CD14-positive monocyte (primary cell): ENCODE measurements around the gene MKKS. TPM values are rescaled to one million over a fixed set of nuclear protein-coding genes. Genes with fewer than 3 reads are reported as not detected.

ENCODE experiments used
- DNase-seq, 3 donors: peaks; one replicate each; pipeline ENCODE4 v3.0.0-alpha.2; 2011 to 2022
- H2AFZ ChIP-seq: 2 replicates; pipeline ENCODE4 v1.6.0; 2012; ENCODE audit warnings: mild to moderate bottlenecking, low read depth, low read length, inconsistent platforms; ENCODE audit not compliant: insufficient read depth, poor library complexity, severe bottlenecking
- H3K27ac ChIP-seq, 2 donors: 1 replicate in 1 of 2; 2 replicates in 1 of 2; pipeline ENCODE4 v1.5.1; 2012 to 2013; ENCODE audit warnings: low read length in 2 of 2, control low read depth in 1 of 2, inconsistent platforms in 1 of 2, low read depth in 1 of 2, mild to moderate bottlenecking in 1 of 2
- H3K27me3 ChIP-seq, 2 donors: one replicate each; pipeline versions ENCODE4 v1.6.0 to v1.6.1; 2011 to 2013; ENCODE audit warnings: low read length in 2 of 2; ENCODE audit not compliant: control insufficient read depth in 2 of 2, insufficient read depth in 2 of 2
- H3K36me3 ChIP-seq, 2 donors: replicated peaks in 1 of 2; 1 replicate in 1 of 2; 2 replicates in 1 of 2; pipeline versions ENCODE4 v1.5.1 to v1.6.1; 2012 to 2013; ENCODE audit warnings: low read length in 2 of 2, control low read depth in 1 of 2, inconsistent platforms in 1 of 2, mild to moderate bottlenecking in 1 of 2; ENCODE audit not compliant: insufficient read depth in 2 of 2, control insufficient read depth in 1 of 2
- H3K4me1 ChIP-seq, 2 donors: 1 replicate in 1 of 2; 2 replicates in 1 of 2; pipeline versions ENCODE4 v1.5.1 to v1.6.1; 2012 to 2013; ENCODE audit warnings: low read length in 2 of 2, control low read depth in 1 of 2, inconsistent platforms in 1 of 2, mild to moderate bottlenecking in 1 of 2, moderate library complexity in 1 of 2; ENCODE audit not compliant: insufficient read depth in 2 of 2, control insufficient read depth in 1 of 2
- H3K4me2 ChIP-seq: replicated peaks from 2 replicates; pipeline ENCODE3; 2012; ENCODE audit warnings: low read length, moderate library complexity, mild to moderate bottlenecking; ENCODE audit not compliant: poor library complexity, severe bottlenecking; ENCODE audit errors: extremely low read depth
- H3K4me3 ChIP-seq, 3 experiments: fragments of 200-600 bp in 1 of 3; sonication (generic) in 1 of 3; replicated peaks in 1 of 3; 1 replicate in 2 of 3; 2 replicates in 1 of 3; pipeline ENCODE4 v1.5.1; 2011 to 2013; ENCODE audit warnings: low read length in 3 of 3, mild to moderate bottlenecking in 3 of 3, control low read depth in 2 of 3, low read depth in 2 of 3, inconsistent platforms in 1 of 3, moderate library complexity in 1 of 3
- H3K79me2 ChIP-seq: 2 replicates; pipeline ENCODE4 v1.6.0; 2012; ENCODE audit warnings: mild to moderate bottlenecking, control low read depth, inconsistent platforms, low read length, moderate library complexity; ENCODE audit not compliant: insufficient read depth
- H3K9ac ChIP-seq: 2 replicates; pipeline ENCODE4 v1.6.0; 2017; ENCODE audit warnings: low read length, mild to moderate bottlenecking; ENCODE audit not compliant: insufficient read depth, poor library complexity, severe bottlenecking
- H3K9me3 ChIP-seq, 2 donors: replicated peaks in 1 of 2; 1 replicate in 1 of 2; 2 replicates in 1 of 2; pipeline versions ENCODE4 v1.5.1 to v1.6.1; 2012 to 2013; ENCODE audit warnings: low read length in 2 of 2, control low read depth in 1 of 2; ENCODE audit not compliant: control insufficient read depth in 1 of 2, insufficient read depth in 1 of 2
- H4K20me1 ChIP-seq: 2 replicates; pipeline ENCODE4 v1.6.0; 2012; ENCODE audit warnings: mild to moderate bottlenecking, low read length, control low read depth, moderate library complexity; ENCODE audit not compliant: insufficient read depth
- H3K27ac Mint-ChIP-seq, 7 donors: one replicate each; pipeline ENCODE4 v1.8.0; 2020; ENCODE audit warnings: mild to moderate bottlenecking in 7 of 7, mixed read lengths in 7 of 7, moderate library complexity in 6 of 7, inconsistent platforms in 2 of 7
- H3K27me3 Mint-ChIP-seq, 3 donors: one replicate each; pipeline ENCODE4 v1.8.0; 2021 to 2022; ENCODE audit warnings: low read depth in 3 of 3, mild to moderate bottlenecking in 3 of 3, mixed read lengths in 3 of 3, moderate library complexity in 3 of 3, inconsistent platforms in 1 of 3
- H3K36me3 Mint-ChIP-seq, 2 donors: one replicate each; pipeline ENCODE4 v1.8.0; 2020; ENCODE audit warnings: mixed read lengths in 2 of 2, inconsistent platforms in 1 of 2, mild to moderate bottlenecking in 1 of 2
- H3K4me1 Mint-ChIP-seq: one replicate; pipeline ENCODE4 v1.8.0; 2020; ENCODE audit warnings: mild to moderate bottlenecking, mixed read lengths
- H3K4me3 Mint-ChIP-seq, 2 donors: one replicate each; pipeline ENCODE4 v1.8.0; 2020; ENCODE audit warnings: mild to moderate bottlenecking in 2 of 2, mixed read lengths in 2 of 2, moderate library complexity in 1 of 2
- H3K9me3 Mint-ChIP-seq, 7 donors: one replicate each; pipeline ENCODE4 v1.8.0; 2020 to 2022; ENCODE audit warnings: mixed read lengths in 7 of 7, mild to moderate bottlenecking in 6 of 7, moderate library complexity in 6 of 7, inconsistent platforms in 2 of 7
- WGBS: methylation state at CpG from one replicate; pipeline ENCODE4 v1.1.5; 2013; ENCODE audit warnings: missing lambda C conversion rate; ENCODE audit not compliant: insufficient coverage; 5-methylcytosine and 5-hydroxymethylcytosine counted together
- intact Hi-C, 2 donors: fragments of 100-400 bp; cut with micrococcal nuclease; formaldehyde crosslinking; loops; one replicate each; pipeline versions ENCODE4 v1.15.0 to v1.15.1; 2023
- polyA plus RNA-seq, 3 donors: library from polyadenylated mRNA; depleted of rRNA in 1 of 3; unstranded in 2 of 3; stranded (reverse) in 1 of 3; fragments of 300-500 nt in 2 of 3; fragments of >200 nt in 1 of 3; fragmentation: Illumina TruSeq in 2 of 3; gene quantifications; 1 replicate in 2 of 3; 2 replicates in 1 of 3; pipeline ENCODE4 v1.2.3, GENCODE V29; 2012 to 2021
- TF ChIP-seq, protein P1 (sequence below): fragments of 200-600 bp; IDR thresholded peaks from one replicate; pipeline ENCODE4 v1.8.0; 2022; ENCODE audit warnings: antibody characterized with exemption, mild to moderate bottlenecking

The MKKS gene
- polyA plus RNA-seq, 3 donors = 4.8 to 34.6 (median 31.8) TPM

GRCh38 chr20:10381477-10381876 lies 52.5 kb downstream of the MKKS start:
- no peak overlapping the region for H3K27ac ChIP-seq
- no peak overlapping the region for H3K4me3 ChIP-seq
- no peaks in the 10 kb centered on the region for H3K27me3 ChIP-seq
- no peaks in the 10 kb centered on the region for H4K20me1 ChIP-seq
- no peak overlapping the region for H3K27ac Mint-ChIP-seq
- H3K4me2 ChIP-seq = no peak overlapping the region
- WGBS = no CpG with 5 or more reads among the region's 2 CpGs
- H3K9me3 Mint-ChIP-seq = peaks cover 0 to 5% (median 1%) of the 10 kb centered on the region in 7 donors
- H3K9ac ChIP-seq = no peak overlapping the region
- TF ChIP-seq, protein P1, sequence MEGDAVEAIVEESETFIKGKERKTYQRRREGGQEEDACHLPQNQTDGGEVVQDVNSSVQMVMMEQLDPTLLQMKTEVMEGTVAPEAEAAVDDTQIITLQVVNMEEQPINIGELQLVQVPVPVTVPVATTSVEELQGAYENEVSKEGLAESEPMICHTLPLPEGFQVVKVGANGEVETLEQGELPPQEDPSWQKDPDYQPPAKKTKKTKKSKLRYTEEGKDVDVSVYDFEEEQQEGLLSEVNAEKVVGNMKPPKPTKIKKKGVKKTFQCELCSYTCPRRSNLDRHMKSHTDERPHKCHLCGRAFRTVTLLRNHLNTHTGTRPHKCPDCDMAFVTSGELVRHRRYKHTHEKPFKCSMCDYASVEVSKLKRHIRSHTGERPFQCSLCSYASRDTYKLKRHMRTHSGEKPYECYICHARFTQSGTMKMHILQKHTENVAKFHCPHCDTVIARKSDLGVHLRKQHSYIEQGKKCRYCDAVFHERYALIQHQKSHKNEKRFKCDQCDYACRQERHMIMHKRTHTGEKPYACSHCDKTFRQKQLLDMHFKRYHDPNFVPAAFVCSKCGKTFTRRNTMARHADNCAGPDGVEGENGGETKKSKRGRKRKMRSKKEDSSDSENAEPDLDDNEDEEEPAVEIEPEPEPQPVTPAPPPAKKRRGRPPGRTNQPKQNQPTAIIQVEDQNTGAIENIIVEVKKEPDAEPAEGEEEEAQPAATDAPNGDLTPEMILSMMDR = no peak
- H2AFZ ChIP-seq = no peak overlapping the region
- intact Hi-C loops = no loop called here
- H3K9me3 ChIP-seq = no peaks in the 10 kb centered on the region
- H3K36me3 Mint-ChIP-seq = no peaks in the 10 kb centered on the region
- H3K27me3 Mint-ChIP-seq = peaks cover 0 to 4% (median 0%) of the 10 kb centered on the region in 3 donors
- no peaks in the 10 kb centered on the region for H3K79me2 ChIP-seq
- no peak overlapping the region for H3K4me3 Mint-ChIP-seq
- H3K36me3 ChIP-seq = no peaks in the 10 kb centered on the region
- H3K4me1 Mint-ChIP-seq = no peaks in the 10 kb centered on the region
- no peaks in the 10 kb centered on the region for H3K4me1 ChIP-seq
- DNase-seq = no peak

- H3K4me3 ChIP-seq = no peak overlapping the region
- TF ChIP-seq, protein P1 = no peak
- no peaks in the 10 kb centered on the region for H3K36me3 Mint-ChIP-seq
- no CpG with 5 or more reads among the region's 7 CpGs for WGBS
- no peak overlapping the region for H2AFZ ChIP-seq
- H3K9me3 Mint-ChIP-seq = peaks cover 8 to 15% (median 10%) of the 10 kb centered on the region in 7 donors
- no peak overlapping the region for H3K27ac Mint-ChIP-seq
- no peak overlapping the region for H3K4me3 Mint-ChIP-seq
- no peaks in the 10 kb centered on the region for H3K36me3 ChIP-seq
- H3K4me1 Mint-ChIP-seq = no peaks in the 10 kb centered on the region
- no peaks in the 10 kb centered on the region for H3K79me2 ChIP-seq
- H4K20me1 ChIP-seq = no peaks in the 10 kb centered on the region
- peaks cover 0 to 2% (median 0%) of the 10 kb centered on the region in 3 donors for H3K27me3 Mint-ChIP-seq
- H3K9ac ChIP-seq = no peak overlapping the region
- H3K4me1 ChIP-seq = no peaks in the 10 kb centered on the region
- intact Hi-C loops = no loop called here
- no peak for DNase-seq
- no peaks in the 10 kb centered on the region for H3K27me3 ChIP-seq
- no peak overlapping the region for H3K4me2 ChIP-seq
- H3K27ac ChIP-seq = no peak overlapping the region
- peaks cover 0 to 8% of the 10 kb centered on the region in 2 donors for H3K9me3 ChIP-seq
Observed at GRCh38 chr20:10379761-10380160, 54.3 kb downstream of the MKKS start.
